GM23338 (cell line): ENCODE data around the gene AQP1. TPM values are rescaled to one million over a fixed set of nuclear protein-coding genes. Genes with fewer than 3 reads are reported as not detected.

ENCODE experiments used
- ATAC-seq: fragments of 200-7000 bp; cut with Tn5 transposase; 3 replicates; pipeline ENCODE4 v1.9.1; 2020
- DNase-seq: peaks from one replicate; pipeline ENCODE4 v3.0.0-alpha.2; 2015; ENCODE audit warnings: low spot score
- H2AFZ ChIP-seq: fragments of 200-600 bp; sonication (generic); 2 replicates; pipeline ENCODE4 v1.8.0; 2016; ENCODE audit warnings: antibody characterized with exemption, mild to moderate bottlenecking, moderate library complexity
- H3F3A ChIP-seq: fragments of 200-600 bp; sonication (generic); replicated peaks from 2 replicates; pipeline ENCODE4 v1.8.0; 2017; ENCODE audit warnings: antibody characterized with exemption, mixed run types, low read depth
- H3K27ac ChIP-seq: fragments of 200-600 bp; sonication (generic); 2 replicates; pipeline ENCODE4 v1.6.1; 2016; ENCODE audit warnings: low read depth
- H3K27me3 ChIP-seq: fragments of 200-600 bp; sonication (generic); 2 replicates; pipeline ENCODE4 v1.8.0; 2016; ENCODE audit warnings: mild to moderate bottlenecking, mixed run types, moderate library complexity; ENCODE audit not compliant: insufficient read depth
- H3K36me3 ChIP-seq: fragments of 200-600 bp; sonication (generic); 2 replicates; pipeline ENCODE4 v1.8.0; 2016; ENCODE audit warnings: mild to moderate bottlenecking; ENCODE audit not compliant: insufficient read depth
- H3K4me1 ChIP-seq: fragments of 200-600 bp; sonication (generic); 2 replicates; pipeline ENCODE4 v1.8.0; 2016; ENCODE audit warnings: mild to moderate bottlenecking, moderate library complexity; ENCODE audit not compliant: insufficient read depth
- H3K4me2 ChIP-seq: fragments of 200-600 bp; sonication (generic); 2 replicates; pipeline ENCODE4 v1.7.1; 2017; ENCODE audit warnings: mixed run types
- H3K4me3 ChIP-seq: fragments of 200-600 bp; sonication (generic); 2 replicates; pipeline ENCODE4 v1.6.1; 2016; ENCODE audit warnings: mixed run types
- H3K79me2 ChIP-seq: fragments of 200-600 bp; sonication (generic); replicated peaks from 2 replicates; pipeline ENCODE4 v1.8.0; 2017; ENCODE audit warnings: mild to moderate bottlenecking; ENCODE audit not compliant: insufficient read depth
- H3K9me2 ChIP-seq: fragments of 200-600 bp; sonication (generic); 2 replicates; pipeline ENCODE4 v1.8.0; 2017; ENCODE audit not compliant: insufficient read depth
- H4K20me1 ChIP-seq: fragments of 200-600 bp; sonication (generic); replicated peaks from 2 replicates; pipeline ENCODE4 v1.8.0; 2017; ENCODE audit warnings: mild to moderate bottlenecking; ENCODE audit not compliant: insufficient read depth
- H3K27ac Mint-ChIP-seq: 2 replicates; pipeline ENCODE4 v1.8.0; 2020; ENCODE audit warnings: inconsistent platforms, mild to moderate bottlenecking, moderate library complexity, mixed read lengths
- H3K27me3 Mint-ChIP-seq: 3 replicates; pipeline ENCODE4 v1.8.0; 2022; ENCODE audit warnings: low read depth, mild to moderate bottlenecking, moderate library complexity, mixed read lengths, inconsistent platforms; ENCODE audit not compliant: insufficient read depth, poor library complexity
- H3K36me3 Mint-ChIP-seq: 3 replicates; pipeline ENCODE4 v1.8.0; 2021; ENCODE audit warnings: low read depth, mild to moderate bottlenecking, inconsistent platforms, moderate library complexity, mixed read lengths
- H3K4me1 Mint-ChIP-seq: 3 replicates; pipeline ENCODE4 v1.8.0; 2020; ENCODE audit warnings: mild to moderate bottlenecking, inconsistent platforms, mixed read lengths
- H3K4me3 Mint-ChIP-seq: 3 replicates; pipeline ENCODE4 v1.8.0; 2021; ENCODE audit warnings: moderate library complexity, mild to moderate bottlenecking, inconsistent platforms, mixed read lengths
- H3K9me3 Mint-ChIP-seq: 3 replicates; pipeline ENCODE4 v1.8.0; 2020; ENCODE audit warnings: moderate library complexity, mild to moderate bottlenecking, inconsistent platforms, mixed read lengths
- CREB1 ChIP-seq: fragments of 250-450 bp; sonication (Bioruptor Pico); IDR thresholded peaks from 2 replicates; pipeline ENCODE4 v1.5.0; 2020; ENCODE audit warnings: low read depth, mild to moderate bottlenecking, moderate library complexity
- ETS1 ChIP-seq: IDR thresholded peaks from 2 replicates; pipeline ENCODE4 v1.6.1; 2016; ENCODE audit warnings: antibody characterized with exemption
- EZH2 ChIP-seq: fragments of 200-600 bp; sonication (generic); IDR thresholded peaks from one replicate; pipeline ENCODE4 v1.8.0; 2017; ENCODE audit warnings: antibody characterized with exemption, mild to moderate bottlenecking, low read depth; ENCODE audit not compliant: unreplicated experiment
- JUNB ChIP-seq: IDR thresholded peaks from one replicate; pipeline ENCODE4 v1.6.1; 2016; ENCODE audit warnings: antibody characterized with exemption; ENCODE audit not compliant: unreplicated experiment
- NANOG ChIP-seq: IDR thresholded peaks from 2 replicates; pipeline ENCODE4 v1.6.1; 2016; ENCODE audit warnings: antibody characterized with exemption, borderline replicate concordance
- POLR2AphosphoS5 ChIP-seq: IDR thresholded peaks from 2 replicates; pipeline ENCODE4 v1.6.1; 2016; ENCODE audit warnings: antibody characterized with exemption, low read depth
- REST ChIP-seq: IDR thresholded peaks from one replicate; pipeline ENCODE4 v1.6.1; 2018; ENCODE audit warnings: antibody characterized with exemption; ENCODE audit not compliant: unreplicated experiment
- STAT1 ChIP-seq: IDR thresholded peaks from one replicate; pipeline ENCODE4 v1.6.1; 2016; ENCODE audit warnings: antibody characterized with exemption; ENCODE audit not compliant: unreplicated experiment
- ZNF114 ChIP-seq: fragments of 250-450 bp; sonication (Bioruptor Pico); IDR thresholded peaks from 2 replicates; pipeline ENCODE4 v1.5.0; 2020; ENCODE audit warnings: mild to moderate bottlenecking, moderate library complexity
- ZNF331 ChIP-seq: fragments of 250-450 bp; sonication (Bioruptor Pico); IDR thresholded peaks from 2 replicates; pipeline ENCODE4 v1.5.0; 2020; ENCODE audit warnings: low read depth, mild to moderate bottlenecking, moderate library complexity
- ZNF462 ChIP-seq: fragments of 250-450 bp; sonication (Bioruptor Pico); IDR thresholded peaks from 2 replicates; pipeline ENCODE4 v1.5.0; 2020; ENCODE audit warnings: mild to moderate bottlenecking, moderate library complexity
- polyA plus RNA-seq: library from polyadenylated mRNA; unstranded; fragments of >200 nt; fragmentation: Nextera tagmentation; extraction: Ambion mirVana; gene quantifications from 2 replicates; pipeline ENCODE4 v1.2.1, GENCODE V29; 2016
- total RNA-seq: library from RNA; depleted of rRNA; stranded (reverse); fragments of >200 nt; shearing (Covaris generic); gene quantifications from 2 replicates; pipeline ENCODE4 v1.2.3, GENCODE V29; 2014

AQP1 gene
- total and polyA plus RNA-seq, 2 experiments from 2014 or later = 0.28 TPM; not detected in 1

- peaks cover 7% of the 10 kb centered on the region for H3K27me3 Mint-ChIP-seq
- no peak overlapping the region for H3K4me3 Mint-ChIP-seq
- no peak for DNase-seq
- no peaks in the 10 kb centered on the region for H4K20me1 ChIP-seq
- H3K27ac Mint-ChIP-seq = no peak overlapping the region
- H3K9me2 ChIP-seq = peaks cover 6% of the 10 kb centered on the region; the same call in 1 of the 2 replicates
- H3K4me2 ChIP-seq = no peak overlapping the region
- H3K4me1 Mint-ChIP-seq = no peaks in the 10 kb centered on the region
- H3K9me3 Mint-ChIP-seq = no peaks in the 10 kb centered on the region
- H3K27ac ChIP-seq = no peak overlapping the region
- no peaks in the 10 kb centered on the region for H3K36me3 ChIP-seq
- no peaks in the 10 kb centered on the region for H3K36me3 Mint-ChIP-seq
- no peaks in the 10 kb centered on the region for H3K4me1 ChIP-seq
- H2AFZ ChIP-seq = no peak overlapping the region
- no peak for TF ChIP-seq STAT1
- TF ChIP-seq ZNF331 (CRISPR knock-in tag) = no peak
- no peak overlapping the region for H3K4me3 ChIP-seq
- H3F3A ChIP-seq = no peaks in the 10 kb centered on the region
- ATAC-seq = no peak
- H3K79me2 ChIP-seq = no peaks in the 10 kb centered on the region
- no peaks in the 10 kb centered on the region for H3K27me3 ChIP-seq
Observed at GRCh38 chr7:30926313-30926712, 14.7 kb downstream of the AQP1 start.

- H3K36me3 Mint-ChIP-seq = no peaks in the 10 kb centered on the region
- no peak for DNase-seq
- TF ChIP-seq ZNF331 (CRISPR knock-in tag) = no peak
- TF ChIP-seq STAT1 = no peak
- no peak for TF ChIP-seq POLR2AphosphoS5
- TF ChIP-seq REST = no peak
- TF ChIP-seq EZH2 = no peak
- no peak for TF ChIP-seq JUNB
- no peak for TF ChIP-seq ETS1
- TF ChIP-seq CREB1 (CRISPR knock-in tag) = no peak
- TF ChIP-seq NANOG = no peak
- no peak for TF ChIP-seq ZNF462 (CRISPR knock-in tag)
- TF ChIP-seq ZNF114 = no peak
Observed at GRCh38 chr7:30927040-30927439, 15.4 kb downstream of the AQP1 start.

More at GRCh38 chr7:30927040-30927439, 15.4 kb downstream of the AQP1 start:
- Mint-ChIP-seq H3K4me1 (no peaks in the 10 kb centered on the region), H3K27ac (no peak overlapping the region), H3K4me3 (no peak overlapping the region), H3K9me3 (no peaks in the 10 kb centered on the region), H3K27me3 (peaks cover 11% of the 10 kb centered on the region)
- no peak overlapping the region for H2AFZ ChIP-seq
- no peak overlapping the region for H3K27ac ChIP-seq
- H3F3A ChIP-seq = no peaks in the 10 kb centered on the region
- no peak overlapping the region for H3K4me2 ChIP-seq
- no peaks in the 10 kb centered on the region for H3K4me1 ChIP-seq
- no peaks in the 10 kb centered on the region for H3K36me3 ChIP-seq
- peaks cover 6% of the 10 kb centered on the region; the same call in 1 of the 2 replicates for H3K9me2 ChIP-seq
- no peak for ATAC-seq
- no peaks in the 10 kb centered on the region for H3K79me2 ChIP-seq
- H3K27me3 ChIP-seq = no peaks in the 10 kb centered on the region
- no peak overlapping the region for H3K4me3 ChIP-seq
- H4K20me1 ChIP-seq = no peaks in the 10 kb centered on the region
